Stimulated activated CD8-positive, alpha-beta memory T cell treated with anti-CD3 and anti-CD28 coated beads, Interleukin-15, amount 100 ng/mL, for 48 hours (primary cell): ENCODE data around the gene KCNMB4.

Experiments used
- DNase-seq, 2 donors: peaks; one replicate each; pipeline ENCODE4 v3.0.0-alpha.2; 2020; ENCODE audit warnings: low read depth in 2 of 2

KCNMB4 gene

GRCh38 chr12:70443062-70443673 is 77.1 kb downstream of the KCNMB4 start:
- no peak for DNase-seq

GRCh38 chr12:70444903-70445302 is 78.8 kb downstream of the KCNMB4 start:
- no peak for DNase-seq

- DNase-seq: no peak
Observed at GRCh38 chr12:70448371-70448770, 82.3 kb downstream of the KCNMB4 start.

GRCh38 chr12:70449074-70449752 is 83.1 kb downstream of the KCNMB4 start:
- DNase-seq: no peak

- DNase-seq: no peak
Observed at GRCh38 chr12:70449753-70450341, 83.8 kb downstream of the KCNMB4 start.

- no peak for DNase-seq
Observed at GRCh38 chr12:70451528-70451927, 85.4 kb downstream of the KCNMB4 start.

GRCh38 chr12:70456953-70457352 is 90.9 kb downstream of the KCNMB4 start:
- DNase-seq: no peak

- DNase-seq: no peak
Observed at GRCh38 chr12:70459786-70460185, 93.7 kb downstream of the KCNMB4 start.

GRCh38 chr12:70463997-70464396 is 97.9 kb downstream of the KCNMB4 start:
- no peak for DNase-seq

- DNase-seq: no peak
Observed at GRCh38 chr12:70466753-70467152, 100.7 kb downstream of the KCNMB4 start.

- DNase-seq: no peak
Observed at GRCh38 chr12:70467476-70467875, 101.4 kb downstream of the KCNMB4 start.

GRCh38 chr12:70467918-70468733 is 102.0 kb downstream of the KCNMB4 start:
- no peak for DNase-seq

- no peak for DNase-seq
Observed at GRCh38 chr12:70468741-70469140, 102.7 kb downstream of the KCNMB4 start.

GRCh38 chr12:70469221-70469820 is 103.2 kb downstream of the KCNMB4 start:
- no peak for DNase-seq

GRCh38 chr12:70482764-70483163 is 116.7 kb downstream of the KCNMB4 start:
- DNase-seq: no peak
